PC-9 (cell line): Measurements from ENCODE around the gene DIP2C. TPM values are rescaled to one million over a fixed set of nuclear protein-coding genes. Genes with fewer than 3 reads are reported as not detected.

Experiments used
- BruUV-seq: library from RNA; stranded (reverse); fragments of 400-500 nt; replicated peaks from 2 replicates; lab custom pipeline; 2021; lab: Mats Ljungman, UMichigan
- CTCF ChIA-PET: fragments of 300-600 bp; sonication (Branson Sonifier 250); formaldehyde crosslinking; loops from one replicate; lab custom pipeline; 2022; ENCODE audit warnings: antibody characterized with exemption; lab: Charles Lee
- POLR2A ChIA-PET: fragments of 300-600 bp; sonication (Branson Sonifier 250); formaldehyde crosslinking; loops from one replicate; lab custom pipeline; 2022; ENCODE audit warnings: antibody characterized with exemption; ENCODE audit not compliant: unreplicated experiment; lab: Charles Lee
- DNase-seq, 2 experiments: peaks; one replicate each; pipeline versions ENCODE4 v3.0.0 to v3.0.0-alpha.2; 2015 to 2022; ENCODE audit warnings: mixed read lengths in 1 of 2
- H2AFZ ChIP-seq: fragments of 200-600 bp; sonication (generic); 2 replicates; pipeline ENCODE4 v1.8.1; 2017; ENCODE audit warnings: antibody characterized with exemption
- H3F3A ChIP-seq: fragments of 200-600 bp; sonication (generic); 2 replicates; pipeline ENCODE4 v1.8.1; 2017; ENCODE audit warnings: antibody characterized with exemption, mild to moderate bottlenecking, low read depth; ENCODE audit not compliant: insufficient read depth
- H3K27ac ChIP-seq: fragments of 200-600 bp; sonication (generic); 2 replicates; pipeline ENCODE4 v1.6.1; 2016; ENCODE audit warnings: mixed run types
- H3K27me3 ChIP-seq: fragments of 200-600 bp; sonication (generic); 2 replicates; pipeline ENCODE4 v1.6.1; 2016; ENCODE audit warnings: low read depth, mixed run types; ENCODE audit not compliant: insufficient read depth
- H3K36me3 ChIP-seq: fragments of 200-600 bp; sonication (generic); 2 replicates; pipeline ENCODE4 v1.6.1; 2016; ENCODE audit warnings: low read depth, mixed run types
- H3K4me1 ChIP-seq: fragments of 200-600 bp; sonication (generic); replicated peaks from 2 replicates; pipeline ENCODE4 v1.6.1; 2016; ENCODE audit warnings: mixed run types; ENCODE audit not compliant: insufficient read depth
- H3K4me2 ChIP-seq: fragments of 200-600 bp; sonication (generic); 2 replicates; pipeline ENCODE4 v1.6.1; 2017; ENCODE audit warnings: mixed run types
- H3K4me3 ChIP-seq: fragments of 200-600 bp; sonication (generic); 2 replicates; pipeline ENCODE4 v1.6.1; 2016; ENCODE audit warnings: mixed run types
- H3K79me2 ChIP-seq: fragments of 200-600 bp; sonication (generic); 2 replicates; pipeline ENCODE4 v1.6.1; 2017; ENCODE audit warnings: low read depth, mixed run types
- H3K9me2 ChIP-seq: fragments of 200-600 bp; sonication (generic); 2 replicates; pipeline ENCODE4 v1.8.1; 2017; ENCODE audit warnings: mild to moderate bottlenecking; ENCODE audit not compliant: insufficient read depth
- H3K9me3 ChIP-seq: fragments of 200-600 bp; sonication (generic); 2 replicates; pipeline ENCODE4 v1.8.1; 2016; ENCODE audit warnings: low read depth; ENCODE audit not compliant: insufficient read depth
- H4K20me1 ChIP-seq: fragments of 200-600 bp; sonication (generic); 2 replicates; pipeline ENCODE4 v1.8.1; 2017; ENCODE audit not compliant: insufficient read depth
- CTCF ChIP-seq: fragments of 200-600 bp; sonication (generic); conservative IDR thresholded peaks from 2 replicates; pipeline ENCODE4 v1.6.1; 2017; ENCODE audit warnings: mixed run types, antibody characterized with exemption, mild to moderate bottlenecking, moderate library complexity
- EZH2 ChIP-seq: fragments of 200-600 bp; sonication (generic); IDR thresholded peaks from 2 replicates; pipeline ENCODE4 v1.8.0; 2017; ENCODE audit warnings: antibody characterized with exemption, low read depth
- intact Hi-C: fragments of 100-400 bp; cut with micrococcal nuclease; formaldehyde crosslinking; loops from one replicate; pipeline ENCODE4 v1.10.0; 2022; ENCODE audit not compliant: unreplicated experiment
- total RNA-seq: library from RNA; stranded (reverse); gene quantifications from 2 replicates; pipeline ENCODE4 v1.2.3, GENCODE V29; 2021

The DIP2C gene
- total RNA-seq, 1 experiment from 2014 or later: 0.83 TPM

GRCh38 chr10:604716-605631 lies 84.5 kb downstream of the DIP2C start:
- Histone ChIP-seq H3K27me3 (peaks cover 45% of the 10 kb centered on the region), H3K4me2 (no peak overlapping the region), H3K9me3 (no peaks in the 10 kb centered on the region), H3K27ac (no peak overlapping the region), H3K36me3 (no peaks in the 10 kb centered on the region), H2AFZ (no peak overlapping the region), H3F3A (no peaks in the 10 kb centered on the region), H3K79me2 (no peaks in the 10 kb centered on the region), H3K4me3 (no peak overlapping the region), H4K20me1 (no peaks in the 10 kb centered on the region), H3K4me1 (no peaks in the 10 kb centered on the region), H3K9me2 (no peaks in the 10 kb centered on the region)
- intact Hi-C loops: no loop called here
- DNase-seq: no peak
- ChIA-PET POLR2A (no interaction called here), CTCF (no interaction called here)
- TF ChIP-seq EZH2 (no peak), CTCF (no peak)
- no TSS peak for BruUV-seq

GRCh38 chr10:603745-604144 lies 85.7 kb downstream of the DIP2C start:
- CTCF ChIA-PET: no interaction called here
- TF ChIP-seq CTCF (no peak), EZH2 (no peak)

GRCh38 chr10:602391-603005 lies 87.0 kb downstream of the DIP2C start:
- Histone ChIP-seq H3K9me3 (no peaks in the 10 kb centered on the region), H3K4me2 (no peak overlapping the region), H3K4me1 (no peaks in the 10 kb centered on the region), H3K4me3 (no peak overlapping the region), H3K9me2 (no peaks in the 10 kb centered on the region), H4K20me1 (no peaks in the 10 kb centered on the region), H2AFZ (no peak overlapping the region), H3K27ac (no peak overlapping the region), H3K79me2 (no peaks in the 10 kb centered on the region), H3K27me3 (peaks cover 66% of the 10 kb centered on the region), H3K36me3 (no peaks in the 10 kb centered on the region), H3F3A (no peaks in the 10 kb centered on the region)
- intact Hi-C loops: no loop called here
- CTCF ChIA-PET: no interaction called here
- no peak for DNase-seq
- POLR2A ChIA-PET: no interaction called here
- TF ChIP-seq CTCF (no peak), EZH2 (no peak)
- no TSS peak for BruUV-seq

More at GRCh38 chr10:603745-604144, 85.7 kb downstream of the DIP2C start:
- POLR2A ChIA-PET: no interaction called here
- H3K4me1 ChIP-seq: no peaks in the 10 kb centered on the region
- intact Hi-C loops: no loop called here
- no peak overlapping the region for H2AFZ ChIP-seq
- H3K36me3 ChIP-seq: no peaks in the 10 kb centered on the region
- no peaks in the 10 kb centered on the region for H3K79me2 ChIP-seq
- no peaks in the 10 kb centered on the region for H3K9me2 ChIP-seq
- no peak overlapping the region for H3K4me3 ChIP-seq
- no TSS peak for BruUV-seq
- no peaks in the 10 kb centered on the region for H3F3A ChIP-seq
- no peak for DNase-seq
- H4K20me1 ChIP-seq: no peaks in the 10 kb centered on the region
- no peak overlapping the region for H3K4me2 ChIP-seq
- H3K27ac ChIP-seq: no peak overlapping the region
- peaks cover 55% of the 10 kb centered on the region for H3K27me3 ChIP-seq
- H3K9me3 ChIP-seq: no peaks in the 10 kb centered on the region
